Endodermal cell (in vitro differentiated cells): Measurements from ENCODE around the gene NTN4. TPM values are rescaled to one million over a fixed set of nuclear protein-coding genes. Genes with fewer than 3 reads are reported as not detected.
A peak's percentile ranks its signal among the peaks of the same experiment; 100 is the strongest.

Experiments
- DNase-seq: peaks from one replicate; pipeline ENCODE4 v3.0.0-alpha.2; 2017
- H3K27ac ChIP-seq: 2 replicates; pipeline ENCODE4 v1.5.1; 2013; ENCODE audit warnings: mild to moderate bottlenecking, low read depth, low read length, moderate library complexity
- H3K27me3 ChIP-seq: 2 replicates; pipeline ENCODE4 v1.6.1; 2013; ENCODE audit warnings: mild to moderate bottlenecking, low read length, moderate library complexity; ENCODE audit not compliant: insufficient read depth, control insufficient read depth, poor library complexity, severe bottlenecking
- H3K36me3 ChIP-seq: 2 replicates; pipeline ENCODE4 v1.7.0; 2013; ENCODE audit warnings: mild to moderate bottlenecking, low read length, moderate library complexity; ENCODE audit not compliant: control insufficient read depth, insufficient read depth
- H3K4me1 ChIP-seq: one replicate; pipeline ENCODE4 v1.7.0; 2013; ENCODE audit warnings: low read length; ENCODE audit not compliant: control insufficient read depth, insufficient read depth
- H3K4me3 ChIP-seq: 2 replicates; pipeline ENCODE4 v1.5.1; 2013; ENCODE audit warnings: mild to moderate bottlenecking, low read length, moderate library complexity
- H3K9ac ChIP-seq: 2 replicates; pipeline ENCODE4 v1.6.1; 2013; ENCODE audit warnings: mild to moderate bottlenecking, low read length, moderate library complexity; ENCODE audit not compliant: poor library complexity, severe bottlenecking; ENCODE audit errors: extremely low read depth
- H3K9me3 ChIP-seq: 2 replicates; pipeline ENCODE4 v1.6.1; 2013; ENCODE audit warnings: mild to moderate bottlenecking, low read length, moderate library complexity; ENCODE audit not compliant: control insufficient read depth
- H3K27ac Mint-ChIP-seq: 2 replicates; pipeline ENCODE4 v1.8.0; 2020; ENCODE audit warnings: mixed read lengths
- H3K27me3 Mint-ChIP-seq: 2 replicates; pipeline ENCODE4 v1.8.0; 2021; ENCODE audit warnings: mild to moderate bottlenecking, mixed read lengths; ENCODE audit not compliant: insufficient read depth
- H3K36me3 Mint-ChIP-seq: 2 replicates; pipeline ENCODE4 v1.8.0; 2020; ENCODE audit warnings: low read depth, mixed read lengths
- H3K4me1 Mint-ChIP-seq: 2 replicates; pipeline ENCODE4 v1.8.0; 2020; ENCODE audit warnings: mixed read lengths
- H3K4me3 Mint-ChIP-seq: 2 replicates; pipeline ENCODE4 v1.8.0; 2020; ENCODE audit warnings: mild to moderate bottlenecking, moderate library complexity, mixed read lengths
- H3K9me3 Mint-ChIP-seq: 2 replicates; pipeline ENCODE4 v1.8.0; 2020; ENCODE audit warnings: mild to moderate bottlenecking, mixed read lengths
- CTCF ChIP-seq: fragments of 200-600 bp; sonication (generic); conservative IDR thresholded peaks from 2 replicates; pipeline ENCODE4 v1.5.0; 2021; ENCODE audit warnings: antibody characterized with exemption, mild to moderate bottlenecking
- WGBS, 2 experiments: methylation state at CpG; one replicate each; pipeline versions ENCODE4 v1.1.5 to v1.1.7; 2013; ENCODE audit warnings: missing lambda C conversion rate in 2 of 2, mixed read lengths in 1 of 2; ENCODE audit not compliant: insufficient coverage in 1 of 2, insufficient read length in 1 of 2; 5-methylcytosine and 5-hydroxymethylcytosine counted together
- total RNA-seq, 2 donors: library from RNA; stranded (reverse); fragmentation: NEBNext Ultra II Directional in 1 of 2; extraction: Animal tissue kit (Norgen Biotek cat#: 25700) in 1 of 2; gene quantifications; 2 replicates in 1 of 2; 3 replicates in 1 of 2; pipeline ENCODE4 v1.2.1, GENCODE V29; 2021

NTN4 gene
- total RNA-seq, 2 donors from 2014 or later, result 57.4 to 58.2 TPM

GRCh38 chr12:95718006-95718431, 72.5 kb downstream of the NTN4 start:
- WGBS, 2 experiments, result 100% methylated on average over 1 to 2 of the region's 3 CpGs
- H3K27me3 ChIP-seq, result no peaks in the 10 kb centered on the region
- H3K36me3 ChIP-seq, result peaks cover 86% of the 10 kb centered on the region
- DNase-seq, result no peak
- H3K4me3 Mint-ChIP-seq, result no peak overlapping the region
- H3K4me1 ChIP-seq, result peaks cover 12% of the 10 kb centered on the region
- H3K36me3 Mint-ChIP-seq, result peaks cover 60% of the 10 kb centered on the region
- no peak overlapping the region for H3K9ac ChIP-seq
- peaks cover 56% of the 10 kb centered on the region for H3K4me1 Mint-ChIP-seq
- H3K27ac ChIP-seq, result no peak overlapping the region
- H3K27me3 Mint-ChIP-seq, result no peaks in the 10 kb centered on the region
- no peak overlapping the region for H3K27ac Mint-ChIP-seq
- no peaks in the 10 kb centered on the region for H3K9me3 ChIP-seq
- H3K4me3 ChIP-seq, result peak overlapping the region; percentile 38
- no peaks in the 10 kb centered on the region for H3K9me3 Mint-ChIP-seq
- TF ChIP-seq CTCF, result no peak

- H3K36me3 ChIP-seq, result peaks cover 87% of the 10 kb centered on the region
- DNase-seq, result no peak
- peak overlapping the region; percentile 38 for H3K4me3 ChIP-seq
- Mint-ChIP-seq H3K27ac (peak overlapping the region; percentile 48), H3K9me3 (no peaks in the 10 kb centered on the region), H3K36me3 (peaks cover 59% of the 10 kb centered on the region), H3K4me1 (peaks cover 56% of the 10 kb centered on the region), H3K27me3 (no peaks in the 10 kb centered on the region), H3K4me3 (no peak overlapping the region)
- no peaks in the 10 kb centered on the region for H3K9me3 ChIP-seq
- no peaks in the 10 kb centered on the region for H3K27me3 ChIP-seq
- peaks cover 12% of the 10 kb centered on the region for H3K4me1 ChIP-seq
- no peak overlapping the region for H3K9ac ChIP-seq
- WGBS, 2 experiments, result 88 to 97% methylated on average over 3 to 4 of the region's 5 CpGs
- H3K27ac ChIP-seq, result no peak overlapping the region
- no peak for TF ChIP-seq CTCF
Observed at GRCh38 chr12:95717316-95717928, 73.1 kb downstream of the NTN4 start.

GRCh38 chr12:95715177-95715576, 75.4 kb downstream of the NTN4 start:
- no peaks in the 10 kb centered on the region for H3K9me3 Mint-ChIP-seq
- no peak for DNase-seq
- Histone ChIP-seq H3K36me3 (peaks cover 89% of the 10 kb centered on the region), H3K4me1 (peaks cover 4% of the 10 kb centered on the region), H3K9ac (peak overlapping the region; percentile 13), H3K27me3 (no peaks in the 10 kb centered on the region), H3K9me3 (no peaks in the 10 kb centered on the region), H3K27ac (no peak overlapping the region), H3K4me3 (no peak overlapping the region)
- TF ChIP-seq CTCF, result no peak
- WGBS, 2 experiments, result 91 to 97% methylated on average over 1 of the region's 1 CpG
- H3K36me3 Mint-ChIP-seq, result peaks cover 59% of the 10 kb centered on the region
- peaks cover 35% of the 10 kb centered on the region for H3K4me1 Mint-ChIP-seq
- no peak overlapping the region for H3K4me3 Mint-ChIP-seq
- no peaks in the 10 kb centered on the region for H3K27me3 Mint-ChIP-seq
- H3K27ac Mint-ChIP-seq, result no peak overlapping the region
